Heart right ventricle (tissue), 16 donors: ENCODE measurements around the gene SMYD3. TPM values are rescaled to one million over a fixed set of nuclear protein-coding genes. Genes with fewer than 3 reads are reported as not detected.
A peak's percentile ranks its signal among the peaks of the same experiment; 100 is the strongest.

Experiments
- ATAC-seq, 8 donors: fragments of 200-7000 bp; cut with Tn5 transposase; one replicate each; pipeline ENCODE4 v1.9.1; 2020; ENCODE audit warnings: mild to moderate bottlenecking in 8 of 8, moderate library complexity in 8 of 8, moderate number of reproducible peaks in 1 of 8
- DNase-seq, 2 donors: peaks; one replicate each; pipeline ENCODE4 v3.0.0-alpha.2; 2020
- H3K27ac ChIP-seq, 10 donors: fragments of 200-600 bp; sonication (generic) in 2 of 10; one replicate each; pipeline versions ENCODE4 v1.5.0 to v1.8.0; 2020 to 2022; ENCODE audit warnings: mild to moderate bottlenecking in 3 of 10
- H3K27me3 ChIP-seq, 7 donors: fragments of 200-600 bp; one replicate each; pipeline ENCODE4 v1.8.0; 2021 to 2022; ENCODE audit warnings: mild to moderate bottlenecking in 2 of 7
- H3K36me3 ChIP-seq, 9 donors: fragments of 200-600 bp; sonication (generic) in 1 of 9; one replicate each; pipeline versions ENCODE4 v1.5.0 to v1.8.0; 2020 to 2022; ENCODE audit warnings: mild to moderate bottlenecking in 2 of 9
- H3K4me1 ChIP-seq, 9 donors: fragments of 200-600 bp; sonication (generic) in 1 of 9; one replicate each; pipeline versions ENCODE4 v1.5.0 to v1.8.0; 2020 to 2022; ENCODE audit warnings: mild to moderate bottlenecking in 4 of 9
- H3K4me3 ChIP-seq, 10 donors: fragments of 200-600 bp; sonication (generic) in 2 of 10; one replicate each; pipeline versions ENCODE4 v1.5.0 to v1.8.0; 2020 to 2022; ENCODE audit warnings: mild to moderate bottlenecking in 7 of 10, moderate library complexity in 2 of 10
- H3K9me3 ChIP-seq, 11 donors: fragments of 200-600 bp in 10 of 11; sonication (generic) in 2 of 11; one replicate each; pipeline versions ENCODE4 v1.5.0 to v1.8.0; 2013 to 2022; ENCODE audit warnings: mild to moderate bottlenecking in 2 of 11, control low read depth in 1 of 11, moderate library complexity in 1 of 11
- WGBS, 2 donors: extraction: QIAGEN DNeasy Blood & Tissue Kit; methylation state at CpG; one replicate each; pipeline ENCODE4 v1.1.7; 2013; ENCODE audit warnings: inconsistent platforms in 1 of 2; 5-methylcytosine and 5-hydroxymethylcytosine counted together
- intact Hi-C, 10 donors: fragments of 100-400 bp; cut with DNase I; formaldehyde crosslinking; loops; one replicate each; pipeline versions ENCODE4 v1.11.1 to v1.14.2; 2022
- polyA plus RNA-seq, 2 donors: library from polyadenylated mRNA; stranded (reverse); fragments of 200-250 nt; gene quantifications; one replicate each; pipeline ENCODE4 v1.2.3, GENCODE V29; 2013
- total RNA-seq, 10 donors: library from RNA; stranded (reverse); fragmentation: NEBNext Ultra II Directional in 3 of 10; extraction: Animal tissue kit (Norgen Biotek cat#: 25700) in 3 of 10; gene quantifications; one replicate each; pipeline versions ENCODE4 v1.2.1 to v1.2.4, GENCODE V29; 2021 to 2023
- TF ChIP-seq, protein P1 (sequence below), 9 donors: fragments of 200-600 bp; sonication (generic) in 2 of 9; IDR thresholded peaks; one replicate each; pipeline versions ENCODE4 v1.5.0 to v1.8.0; 2021 to 2022; ENCODE audit warnings: antibody characterized with exemption in 9 of 9, mild to moderate bottlenecking in 5 of 9, moderate library complexity in 1 of 9
- donor health status: Arrhythmogenic right ventricular cardiomyopathy.
- donor health status: ischemic (EF 13 %, LVEDD 7.1; RV severe dilation, severe dysfunction).
- donor health status: healthy with polysubstance abuse.
- donor health status: DM: no; HTN: yes; CAD: no.
- donor health status: DM: no; HTN: no; CAD: no.
- donor health status: ischemic (EF 25% LVEDD 6.9; RV normal size, moderate dysfunction).
- donor health status: ischemic (EF 25% LVEDD 5.7; RV mildly dilated, moderate dysfunction).
- donor health status: healthy.
- donor health status: DM: yes; HTN: yes; CAD: no.
- donor health status: Ischemic cardiomyopathy.
- donor health status: ischemic (EF 35%, LVEDD 5.7; RV mildly dilated, moderate dysfunction).
- donor health status: nonischemic (EF 11% LVEDD 7.7; RV severe dilation, severe dysfunction).
- donor health status: DM: yes; HTN: yes; CAD: no.
- donor health status: PGD.
- donor health status: ischemic (EF 29% LVEDD 5.4; RV normal size, mild dysfunction).
- donor health status: nonischemic (EF 23%, LVEDD 6.1; RV moderate dilation, normal function).

Gene SMYD3
- total and polyA plus RNA-seq, 12 donors = 5.9 to 13.9 (median 8.1) TPM

DNA sequence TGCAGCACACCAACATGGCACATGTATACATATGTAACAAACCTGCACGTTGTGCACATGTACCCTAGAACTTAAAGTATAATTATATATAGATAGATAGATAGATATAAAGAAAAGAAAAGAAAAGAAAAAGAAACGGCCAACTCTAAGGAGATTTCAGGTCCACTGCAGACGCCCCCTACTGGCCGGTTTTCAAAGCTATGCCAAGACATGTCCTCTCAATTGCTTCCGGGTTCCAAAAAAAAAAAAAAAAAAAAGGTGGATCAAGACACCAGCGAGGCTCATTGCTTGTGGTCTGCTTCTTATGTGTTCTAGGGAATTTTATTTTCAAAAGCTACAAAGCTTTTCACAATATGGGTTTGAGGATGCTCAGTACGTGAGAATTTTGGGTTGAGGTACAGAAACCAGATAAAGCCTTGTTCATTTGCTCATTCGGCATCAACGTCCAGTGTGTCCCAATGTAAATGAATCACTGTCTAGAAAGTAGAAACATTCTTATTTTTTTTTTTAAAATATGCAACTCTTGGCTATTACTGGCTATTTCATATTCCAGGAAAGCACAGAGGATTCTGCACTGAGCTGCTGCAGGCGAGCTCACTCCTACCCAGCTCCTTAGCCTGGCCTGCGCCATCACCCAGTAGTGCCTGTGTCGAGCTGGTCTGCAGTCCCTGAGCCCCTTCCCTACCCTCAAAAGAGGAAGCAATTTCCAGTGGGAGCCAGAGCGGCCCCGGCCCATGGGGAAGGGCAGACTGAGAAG, 709.3 kb downstream of the SMYD3 start:
- H3K36me3 ChIP-seq = no peaks in the 10 kb centered on the region
- no peak overlapping the region for H3K4me3 ChIP-seq
- TF ChIP-seq, protein P1, sequence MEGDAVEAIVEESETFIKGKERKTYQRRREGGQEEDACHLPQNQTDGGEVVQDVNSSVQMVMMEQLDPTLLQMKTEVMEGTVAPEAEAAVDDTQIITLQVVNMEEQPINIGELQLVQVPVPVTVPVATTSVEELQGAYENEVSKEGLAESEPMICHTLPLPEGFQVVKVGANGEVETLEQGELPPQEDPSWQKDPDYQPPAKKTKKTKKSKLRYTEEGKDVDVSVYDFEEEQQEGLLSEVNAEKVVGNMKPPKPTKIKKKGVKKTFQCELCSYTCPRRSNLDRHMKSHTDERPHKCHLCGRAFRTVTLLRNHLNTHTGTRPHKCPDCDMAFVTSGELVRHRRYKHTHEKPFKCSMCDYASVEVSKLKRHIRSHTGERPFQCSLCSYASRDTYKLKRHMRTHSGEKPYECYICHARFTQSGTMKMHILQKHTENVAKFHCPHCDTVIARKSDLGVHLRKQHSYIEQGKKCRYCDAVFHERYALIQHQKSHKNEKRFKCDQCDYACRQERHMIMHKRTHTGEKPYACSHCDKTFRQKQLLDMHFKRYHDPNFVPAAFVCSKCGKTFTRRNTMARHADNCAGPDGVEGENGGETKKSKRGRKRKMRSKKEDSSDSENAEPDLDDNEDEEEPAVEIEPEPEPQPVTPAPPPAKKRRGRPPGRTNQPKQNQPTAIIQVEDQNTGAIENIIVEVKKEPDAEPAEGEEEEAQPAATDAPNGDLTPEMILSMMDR (IDR thresholded peaks at IDR 0.05) = peak in 7 of 9 donors; percentile 13 to 38 (median 25)
- H3K27ac ChIP-seq = no peak overlapping the region
- no peaks in the 10 kb centered on the region for H3K4me1 ChIP-seq
- intact Hi-C loops = loop anchor here in 1 of 10 donors (10.0 kb wide), 1 partner anchor 643 kb away; the partner anchor contains the start of gene KIF26B
- WGBS, 2 donors = 84 to 85% methylated on average over 14 of the region's 14 CpGs
- H3K27me3 ChIP-seq = no peaks in the 10 kb centered on the region
- H3K9me3 ChIP-seq = no peaks in the 10 kb centered on the region
- ATAC-seq (no peak), DNase-seq (no peak)

DNA sequence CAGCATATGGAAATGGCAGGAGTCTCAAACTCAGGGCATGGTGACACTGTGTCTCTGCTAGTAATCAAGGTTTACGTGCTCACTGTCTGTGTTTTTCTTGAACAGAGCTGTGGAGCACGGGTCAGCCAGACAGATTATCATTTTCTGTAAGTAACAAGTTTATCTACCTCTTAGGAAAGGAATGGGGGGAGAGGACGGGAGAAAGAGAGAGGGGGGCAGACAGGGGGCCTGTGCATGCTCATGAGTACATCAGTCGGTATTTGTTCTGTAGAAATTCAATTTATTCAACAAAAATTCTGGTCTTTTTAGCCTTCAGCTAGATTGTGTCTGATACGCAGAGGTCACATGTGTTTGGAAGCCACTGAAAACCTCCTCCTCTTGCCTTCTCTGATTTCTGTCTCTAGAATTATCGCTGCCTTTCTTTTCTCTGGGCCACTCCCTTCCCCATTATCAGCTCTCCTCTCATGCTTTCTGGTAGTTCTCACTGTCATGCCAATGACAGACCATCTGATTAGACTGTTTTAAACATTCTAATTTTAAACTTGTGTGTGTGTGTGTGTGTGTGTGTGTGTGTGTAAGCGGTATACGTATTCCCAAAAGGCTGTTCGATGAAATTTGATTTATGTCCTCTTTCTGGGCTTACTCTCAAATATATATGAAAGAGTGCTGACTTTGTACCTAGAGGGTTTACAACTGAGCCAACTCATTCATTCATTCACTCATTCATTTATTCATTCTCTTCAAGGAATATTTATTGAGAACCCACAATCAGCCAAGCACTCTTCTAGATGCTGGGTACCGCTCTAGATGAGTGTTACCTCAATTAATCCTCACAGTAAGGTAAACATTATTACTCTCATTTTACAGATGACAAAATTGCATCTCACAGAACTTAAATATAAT, 715.4 kb downstream of the SMYD3 start:
- TF ChIP-seq, protein P1 (IDR thresholded peaks at IDR 0.05) = no peak
- peak overlapping the region in 2 of 10 donors; percentile 25 to 28 for H3K27ac ChIP-seq
- DNase-seq = peak in 1 of 2 donors; percentile 9
- no peaks in the 10 kb centered on the region for H3K27me3 ChIP-seq
- H3K36me3 ChIP-seq = no peaks in the 10 kb centered on the region
- 46 to 55% methylated on average over 10 of the region's 10 CpGs for WGBS, 2 donors
- intact Hi-C loops = loop anchor here in 1 of 10 donors (10.0 kb wide), 1 partner anchor 637 kb away; the partner anchor contains the start of gene KIF26B
- peak in 7 of 8 donors; percentile 62 to 88 (median 78) for ATAC-seq
- H3K9me3 ChIP-seq = no peaks in the 10 kb centered on the region
- H3K4me1 ChIP-seq = peaks cover 0 to 26% (median 5%) of the 10 kb centered on the region in 9 donors
- no peak overlapping the region for H3K4me3 ChIP-seq

DNA sequence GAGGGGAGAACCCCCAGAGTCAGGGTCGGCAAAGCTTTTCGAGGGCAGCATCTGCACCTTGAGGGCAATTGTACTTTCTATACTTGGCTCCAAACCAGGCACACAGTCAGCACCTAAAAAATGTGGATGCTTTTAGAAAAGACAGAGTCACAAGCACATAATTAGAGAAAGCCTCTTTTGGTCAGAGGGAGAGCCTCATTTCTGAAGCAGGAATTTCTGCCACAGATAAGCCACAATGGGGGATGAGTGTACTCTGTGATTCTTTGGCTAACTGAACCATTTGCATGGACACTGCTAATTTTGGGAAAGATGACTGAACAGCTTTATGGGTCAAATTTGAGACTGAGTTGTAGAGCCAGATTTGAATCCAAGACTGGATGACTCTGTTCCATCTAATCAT, 716.6 kb downstream of the SMYD3 start:
- H3K27ac ChIP-seq = no peak overlapping the region
- TF ChIP-seq, protein P1 (IDR thresholded peaks at IDR 0.05) = no peak
- H3K27me3 ChIP-seq = no peaks in the 10 kb centered on the region
- H3K4me3 ChIP-seq = no peak overlapping the region
- H3K36me3 ChIP-seq = no peaks in the 10 kb centered on the region
- H3K4me1 ChIP-seq = peaks cover 0 to 26% (median 5%) of the 10 kb centered on the region in 9 donors
- intact Hi-C loops = loop anchor here in 1 of 10 donors (10.0 kb wide), 1 partner anchor 636 kb away; the partner anchor contains the start of gene KIF26B
- ATAC-seq (no peak), DNase-seq (no peak)
- 75 to 80% methylated on average over 2 of the region's 2 CpGs for WGBS, 2 donors
- no peaks in the 10 kb centered on the region for H3K9me3 ChIP-seq

DNA sequence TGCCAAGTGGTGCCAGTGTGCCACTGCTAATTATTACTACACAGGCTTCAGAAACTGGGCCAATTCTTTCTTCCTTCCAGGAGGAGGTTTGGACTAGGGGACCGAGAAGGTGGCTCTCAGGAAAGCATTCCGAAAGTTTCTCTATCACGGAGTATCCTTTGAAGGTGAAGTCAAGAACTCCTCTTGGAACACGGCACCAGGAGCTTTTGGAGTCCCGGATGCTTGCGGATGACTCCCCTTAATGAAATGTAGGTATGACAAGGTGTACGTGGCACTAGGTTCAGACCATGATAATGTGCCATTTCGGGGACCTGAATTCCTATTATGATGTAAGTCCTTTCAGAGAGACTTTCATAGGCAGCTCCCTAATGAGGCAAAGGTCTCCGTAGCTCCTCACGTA, 718.2 kb downstream of the SMYD3 start:
- H3K4me3 ChIP-seq = no peak overlapping the region
- no peak for ATAC-seq

More for the DNA sequence above, 718.2 kb downstream of the SMYD3 start:
- TF ChIP-seq, protein P1 (IDR thresholded peaks at IDR 0.05) = no peak
- Histone ChIP-seq H3K4me1 (peaks cover 0 to 26% (median 5%) of the 10 kb centered on the region in 9 donors), H3K36me3 (no peaks in the 10 kb centered on the region), H3K27ac (no peak overlapping the region), H3K27me3 (no peaks in the 10 kb centered on the region), H3K9me3 (no peaks in the 10 kb centered on the region)
- intact Hi-C loops = no loop called here
- WGBS, 2 donors = 91 to 92% methylated on average over 10 of the region's 10 CpGs
- no peak for DNase-seq
